HFFc6 (cell line): ENCODE measurements around the gene IRF5. TPM values are rescaled to one million over a fixed set of nuclear protein-coding genes. Genes with fewer than 3 reads are reported as not detected.
A peak's percentile ranks its signal among the peaks of the same experiment; 100 is the strongest.

ENCODE experiments used
- DNase-seq: peaks from one replicate; pipeline ENCODE4 v3.0.0-alpha.2; 2018
- H3K27ac Mint-ChIP-seq: 2 replicates; pipeline ENCODE4 v1.8.0; 2020; ENCODE audit warnings: mild to moderate bottlenecking, mixed read lengths
- H3K27me3 Mint-ChIP-seq: 2 replicates; pipeline ENCODE4 v1.8.0; 2021; ENCODE audit warnings: mild to moderate bottlenecking, moderate library complexity, mixed read lengths; ENCODE audit not compliant: insufficient read depth
- H3K36me3 Mint-ChIP-seq: 2 replicates; pipeline ENCODE4 v1.8.0; 2021; ENCODE audit warnings: low read depth, mixed read lengths
- H3K4me1 Mint-ChIP-seq: 2 replicates; pipeline ENCODE4 v1.8.0; 2020; ENCODE audit warnings: low read depth, mixed read lengths
- H3K4me3 Mint-ChIP-seq: 2 replicates; pipeline ENCODE4 v1.8.0; 2020; ENCODE audit warnings: mild to moderate bottlenecking, moderate library complexity, mixed read lengths
- H3K9me3 Mint-ChIP-seq: 2 replicates; pipeline ENCODE4 v1.8.0; 2020; ENCODE audit warnings: mild to moderate bottlenecking, mixed read lengths
- CTCF ChIP-seq: fragments of 200-600 bp; sonication (generic); IDR thresholded peaks from 2 replicates; pipeline ENCODE4 v1.5.0; 2021; ENCODE audit warnings: antibody characterized with exemption, mild to moderate bottlenecking
- total RNA-seq, 6 experiments: library from RNA; stranded (reverse); fragmentation: NEBNext Ultra II Directional; extraction: Animal tissue kit (Norgen Biotek cat#: 25700); gene quantifications; 2 replicates in 1 of 6; 3 replicates in 5 of 6; pipeline ENCODE4 v1.2.3, GENCODE V29; 2021

The IRF5 gene
- total RNA-seq, 6 experiments from 2014 or later: 0.09 TPM; not detected in 5

DNA sequence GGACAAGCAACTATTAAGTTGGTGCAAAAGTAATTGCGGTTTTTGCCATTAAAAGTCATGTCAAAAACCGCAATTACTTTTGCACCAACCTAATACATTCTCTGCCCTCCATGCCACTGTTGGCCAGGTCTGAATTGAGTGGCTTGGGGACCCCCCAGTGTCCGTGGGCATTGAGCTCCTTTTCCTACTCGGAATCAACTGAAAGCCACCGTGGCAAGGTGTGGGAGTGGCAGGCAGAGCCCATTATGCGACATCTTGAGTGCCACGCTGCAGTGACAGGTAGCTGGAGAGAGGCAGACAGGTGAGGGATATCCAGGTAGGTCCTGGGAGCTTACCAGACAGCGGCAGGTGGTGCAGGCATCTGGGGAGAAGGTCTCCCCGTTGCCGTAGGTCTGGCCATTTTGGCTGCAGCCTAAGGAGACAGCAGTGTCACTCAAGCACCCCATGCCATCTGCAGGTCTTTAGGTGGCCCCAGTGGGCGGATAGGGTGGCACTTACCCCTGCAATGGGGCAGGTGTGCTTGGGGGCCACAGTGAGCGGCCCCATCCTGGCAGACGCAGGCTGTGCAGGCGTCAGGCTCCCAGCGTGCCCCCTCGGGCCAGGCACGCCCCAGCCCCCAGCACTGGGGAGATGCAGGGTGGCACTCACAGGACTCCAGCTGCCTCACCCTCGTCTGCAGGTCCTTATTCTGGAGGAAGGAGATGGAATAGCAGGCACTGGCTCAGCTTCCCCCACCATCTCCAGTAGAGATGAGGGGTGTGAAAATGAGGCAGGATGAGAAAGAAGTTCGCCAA lies 30.8 kb upstream of the IRF5 start:
- no peak overlapping the region for H3K27ac Mint-ChIP-seq
- H3K36me3 Mint-ChIP-seq: no peaks in the 10 kb centered on the region
- no peak overlapping the region for H3K4me3 Mint-ChIP-seq
- H3K27me3 Mint-ChIP-seq: peaks cover 40% of the 10 kb centered on the region
- TF ChIP-seq CTCF: no peak
- DNase-seq: no peak
- H3K4me1 Mint-ChIP-seq: peaks cover 22% of the 10 kb centered on the region
- H3K9me3 Mint-ChIP-seq: no peaks in the 10 kb centered on the region

GRCh38 chr7:128908750-128909624 lies 28.7 kb upstream of the IRF5 start:
- H3K4me3 Mint-ChIP-seq: peak overlapping the region; percentile 88
- no peak for DNase-seq
- no peak overlapping the region for H3K27ac Mint-ChIP-seq
- H3K4me1 Mint-ChIP-seq: peaks cover 14% of the 10 kb centered on the region
- no peaks in the 10 kb centered on the region for H3K9me3 Mint-ChIP-seq
- H3K36me3 Mint-ChIP-seq: no peaks in the 10 kb centered on the region
- no peak for TF ChIP-seq CTCF
- H3K27me3 Mint-ChIP-seq: peaks cover 41% of the 10 kb centered on the region

GRCh38 chr7:128909625-128910568 lies 27.8 kb upstream of the IRF5 start:
- Mint-ChIP-seq H3K27me3 (peaks cover 42% of the 10 kb centered on the region), H3K36me3 (no peaks in the 10 kb centered on the region), H3K4me3 (peak overlapping the region; percentile 88), H3K9me3 (no peaks in the 10 kb centered on the region), H3K27ac (no peak overlapping the region), H3K4me1 (peaks cover 14% of the 10 kb centered on the region)
- no peak for TF ChIP-seq CTCF
- peak; percentile 29 for DNase-seq

GRCh38 chr7:128910569-128910945 lies 27.2 kb upstream of the IRF5 start, which contains the start of gene KCP:
KCP (minus strand) TSS chr7:128910709; CDS start chr7:128910676, 33 bp downstream.
- no peak for TF ChIP-seq CTCF
- DNase-seq: no peak
- Mint-ChIP-seq H3K9me3 (no peaks in the 10 kb centered on the region), H3K27me3 (peaks cover 40% of the 10 kb centered on the region), H3K36me3 (no peaks in the 10 kb centered on the region), H3K4me1 (peaks cover 18% of the 10 kb centered on the region), H3K27ac (no peak within 1 kb of the TSS), H3K4me3 (peak within 1 kb of the TSS; percentile 88)

GRCh38 chr7:128911423-128912031 lies 26.2 kb upstream of the IRF5 start:
- TF ChIP-seq CTCF: no peak
- Mint-ChIP-seq H3K4me1 (peaks cover 18% of the 10 kb centered on the region), H3K4me3 (no peak overlapping the region), H3K36me3 (no peaks in the 10 kb centered on the region), H3K27ac (no peak overlapping the region), H3K9me3 (no peaks in the 10 kb centered on the region), H3K27me3 (peaks cover 36% of the 10 kb centered on the region)
- no peak for DNase-seq
